GM23338 (cell line): Measurements from ENCODE around the gene ZNF619. TPM values are rescaled to one million over a fixed set of nuclear protein-coding genes. Genes with fewer than 3 reads are reported as not detected.

Source experiments
- ATAC-seq: fragments of 200-7000 bp; cut with Tn5 transposase; 3 replicates; pipeline ENCODE4 v1.9.1; 2020
- DNase-seq: peaks from one replicate; pipeline ENCODE4 v3.0.0-alpha.2; 2015; ENCODE audit warnings: low spot score
- H2AFZ ChIP-seq: fragments of 200-600 bp; sonication (generic); 2 replicates; pipeline ENCODE4 v1.8.0; 2016; ENCODE audit warnings: antibody characterized with exemption, mild to moderate bottlenecking, moderate library complexity
- H3F3A ChIP-seq: fragments of 200-600 bp; sonication (generic); replicated peaks from 2 replicates; pipeline ENCODE4 v1.8.0; 2017; ENCODE audit warnings: antibody characterized with exemption, mixed run types, low read depth
- H3K27ac ChIP-seq: fragments of 200-600 bp; sonication (generic); 2 replicates; pipeline ENCODE4 v1.6.1; 2016; ENCODE audit warnings: low read depth
- H3K27me3 ChIP-seq: fragments of 200-600 bp; sonication (generic); 2 replicates; pipeline ENCODE4 v1.8.0; 2016; ENCODE audit warnings: mild to moderate bottlenecking, mixed run types, moderate library complexity; ENCODE audit not compliant: insufficient read depth
- H3K36me3 ChIP-seq: fragments of 200-600 bp; sonication (generic); 2 replicates; pipeline ENCODE4 v1.8.0; 2016; ENCODE audit warnings: mild to moderate bottlenecking; ENCODE audit not compliant: insufficient read depth
- H3K4me1 ChIP-seq: fragments of 200-600 bp; sonication (generic); 2 replicates; pipeline ENCODE4 v1.8.0; 2016; ENCODE audit warnings: mild to moderate bottlenecking, moderate library complexity; ENCODE audit not compliant: insufficient read depth
- H3K4me2 ChIP-seq: fragments of 200-600 bp; sonication (generic); 2 replicates; pipeline ENCODE4 v1.7.1; 2017; ENCODE audit warnings: mixed run types
- H3K4me3 ChIP-seq: fragments of 200-600 bp; sonication (generic); 2 replicates; pipeline ENCODE4 v1.6.1; 2016; ENCODE audit warnings: mixed run types
- H3K79me2 ChIP-seq: fragments of 200-600 bp; sonication (generic); replicated peaks from 2 replicates; pipeline ENCODE4 v1.8.0; 2017; ENCODE audit warnings: mild to moderate bottlenecking; ENCODE audit not compliant: insufficient read depth
- H3K9me2 ChIP-seq: fragments of 200-600 bp; sonication (generic); 2 replicates; pipeline ENCODE4 v1.8.0; 2017; ENCODE audit not compliant: insufficient read depth
- H4K20me1 ChIP-seq: fragments of 200-600 bp; sonication (generic); replicated peaks from 2 replicates; pipeline ENCODE4 v1.8.0; 2017; ENCODE audit warnings: mild to moderate bottlenecking; ENCODE audit not compliant: insufficient read depth
- H3K27ac Mint-ChIP-seq: 2 replicates; pipeline ENCODE4 v1.8.0; 2020; ENCODE audit warnings: inconsistent platforms, mild to moderate bottlenecking, moderate library complexity, mixed read lengths
- H3K27me3 Mint-ChIP-seq: 3 replicates; pipeline ENCODE4 v1.8.0; 2022; ENCODE audit warnings: low read depth, mild to moderate bottlenecking, moderate library complexity, mixed read lengths, inconsistent platforms; ENCODE audit not compliant: insufficient read depth, poor library complexity
- H3K36me3 Mint-ChIP-seq: 3 replicates; pipeline ENCODE4 v1.8.0; 2021; ENCODE audit warnings: low read depth, mild to moderate bottlenecking, inconsistent platforms, moderate library complexity, mixed read lengths
- H3K4me1 Mint-ChIP-seq: 3 replicates; pipeline ENCODE4 v1.8.0; 2020; ENCODE audit warnings: mild to moderate bottlenecking, inconsistent platforms, mixed read lengths
- H3K4me3 Mint-ChIP-seq: 3 replicates; pipeline ENCODE4 v1.8.0; 2021; ENCODE audit warnings: moderate library complexity, mild to moderate bottlenecking, inconsistent platforms, mixed read lengths
- H3K9me3 Mint-ChIP-seq: 3 replicates; pipeline ENCODE4 v1.8.0; 2020; ENCODE audit warnings: moderate library complexity, mild to moderate bottlenecking, inconsistent platforms, mixed read lengths
- CREB1 ChIP-seq: fragments of 250-450 bp; sonication (Bioruptor Pico); IDR thresholded peaks from 2 replicates; pipeline ENCODE4 v1.5.0; 2020; ENCODE audit warnings: low read depth, mild to moderate bottlenecking, moderate library complexity
- CTCF ChIP-seq, 2 experiments: fragments of 200-600 bp in 1 of 2; sonication (generic) in 1 of 2; conservative IDR thresholded peaks; 2 replicates each; pipeline versions ENCODE4 v1.5.1 to v1.6.1; 2016 to 2017; ENCODE audit warnings: antibody characterized with exemption in 2 of 2, low read depth in 2 of 2, mild to moderate bottlenecking in 2 of 2, moderate library complexity in 1 of 2
- ETS1 ChIP-seq: IDR thresholded peaks from 2 replicates; pipeline ENCODE4 v1.6.1; 2016; ENCODE audit warnings: antibody characterized with exemption
- EZH2 ChIP-seq: fragments of 200-600 bp; sonication (generic); IDR thresholded peaks from one replicate; pipeline ENCODE4 v1.8.0; 2017; ENCODE audit warnings: antibody characterized with exemption, mild to moderate bottlenecking, low read depth; ENCODE audit not compliant: unreplicated experiment
- EZH2phosphoT487 ChIP-seq: fragments of 200-600 bp; sonication (generic); IDR thresholded peaks from one replicate; pipeline ENCODE4 v1.8.1; 2018; ENCODE audit warnings: antibody characterized with exemption; ENCODE audit not compliant: unreplicated experiment
- JUNB ChIP-seq: IDR thresholded peaks from one replicate; pipeline ENCODE4 v1.6.1; 2016; ENCODE audit warnings: antibody characterized with exemption; ENCODE audit not compliant: unreplicated experiment
- NANOG ChIP-seq: IDR thresholded peaks from 2 replicates; pipeline ENCODE4 v1.6.1; 2016; ENCODE audit warnings: antibody characterized with exemption, borderline replicate concordance
- POLR2AphosphoS5 ChIP-seq: IDR thresholded peaks from 2 replicates; pipeline ENCODE4 v1.6.1; 2016; ENCODE audit warnings: antibody characterized with exemption, low read depth
- REST ChIP-seq: IDR thresholded peaks from one replicate; pipeline ENCODE4 v1.6.1; 2018; ENCODE audit warnings: antibody characterized with exemption; ENCODE audit not compliant: unreplicated experiment
- STAT1 ChIP-seq: IDR thresholded peaks from one replicate; pipeline ENCODE4 v1.6.1; 2016; ENCODE audit warnings: antibody characterized with exemption; ENCODE audit not compliant: unreplicated experiment
- ZNF114 ChIP-seq: fragments of 250-450 bp; sonication (Bioruptor Pico); IDR thresholded peaks from 2 replicates; pipeline ENCODE4 v1.5.0; 2020; ENCODE audit warnings: mild to moderate bottlenecking, moderate library complexity
- ZNF331 ChIP-seq: fragments of 250-450 bp; sonication (Bioruptor Pico); IDR thresholded peaks from 2 replicates; pipeline ENCODE4 v1.5.0; 2020; ENCODE audit warnings: low read depth, mild to moderate bottlenecking, moderate library complexity
- ZNF462 ChIP-seq: fragments of 250-450 bp; sonication (Bioruptor Pico); IDR thresholded peaks from 2 replicates; pipeline ENCODE4 v1.5.0; 2020; ENCODE audit warnings: mild to moderate bottlenecking, moderate library complexity
- polyA plus RNA-seq: library from polyadenylated mRNA; unstranded; fragments of >200 nt; fragmentation: Nextera tagmentation; extraction: Ambion mirVana; gene quantifications from 2 replicates; pipeline ENCODE4 v1.2.1, GENCODE V29; 2016
- total RNA-seq: library from RNA; depleted of rRNA; stranded (reverse); fragments of >200 nt; shearing (Covaris generic); gene quantifications from 2 replicates; pipeline ENCODE4 v1.2.3, GENCODE V29; 2014

The ZNF619 gene
- total and polyA plus RNA-seq, 2 experiments from 2014 or later: 1.3 to 7.4 TPM

GRCh38 chr3:40458473-40458872 is 18.4 kb upstream of the ZNF619 start:
- no peak for DNase-seq
- peak overlapping the region; percentile 53 for H3K4me3 ChIP-seq
- Mint-ChIP-seq H3K36me3 (peaks cover 66% of the 10 kb centered on the region), H3K9me3 (no peaks in the 10 kb centered on the region), H3K4me1 (peaks cover 17% of the 10 kb centered on the region), H3K27me3 (peaks cover 6% of the 10 kb centered on the region), H3K27ac (peak overlapping the region; percentile 95), H3K4me3 (peak overlapping the region; percentile 93)
- no peak for TF ChIP-seq POLR2AphosphoS5
- TF ChIP-seq NANOG: no peak
- TF ChIP-seq JUNB: no peak
- no peak for TF ChIP-seq ZNF114 (CRISPR knock-in tag)
- TF ChIP-seq CTCF (conservative IDR thresholded peaks at IDR 0.05; ENCODE audit: low read depth in 2 of 2): no peak
- no peak for TF ChIP-seq ZNF331 (CRISPR knock-in tag)
- TF ChIP-seq EZH2phosphoT487: no peak
- TF ChIP-seq EZH2: no peak
- TF ChIP-seq ZNF462: no peak
- TF ChIP-seq ETS1: no peak
- no peak for TF ChIP-seq STAT1
- no peak for TF ChIP-seq CREB1 (CRISPR knock-in tag)
- TF ChIP-seq REST: no peak
- no peaks in the 10 kb centered on the region for H3K9me2 ChIP-seq
- H3F3A ChIP-seq: peaks cover 42% of the 10 kb centered on the region
- peak overlapping the region; percentile 97 for H3K4me2 ChIP-seq
- H3K36me3 ChIP-seq: peaks cover 55% of the 10 kb centered on the region
- H3K79me2 ChIP-seq: peaks cover 34% of the 10 kb centered on the region
- no peaks in the 10 kb centered on the region for H3K27me3 ChIP-seq
- H3K4me1 ChIP-seq: peaks cover 15% of the 10 kb centered on the region
- H4K20me1 ChIP-seq: peaks cover 45% of the 10 kb centered on the region
- no peak for ATAC-seq
- H3K27ac ChIP-seq: peak overlapping the region; percentile 87
- H2AFZ ChIP-seq: no peak overlapping the region
